Activated naive CD8-positive, alpha-beta T cell treated with anti-CD3 and anti-CD28 coated beads, Interleukin-2, amount 10 ng/mL, durations not matched to agents 7 days and 5 days (primary cell): ENCODE results near the gene NUP58. TPM values are rescaled to one million over a fixed set of nuclear protein-coding genes. Genes with fewer than 3 reads are reported as not detected.
"Not testable (repeated sequence)": the region's sequence is repeated elsewhere in the genome, so short reads cannot be mapped to it uniquely, and the experiment has no call there.

ENCODE experiments used
- ATAC-seq: fragments of 150-1000 bp; cut with Tn5 transposase; one replicate; pipeline ENCODE4 v1.10.0; 2021; ENCODE audit warnings: low read depth, moderate library complexity
- POLR2A ChIA-PET: fragments of 350-600 bp; sonication (Branson Sonifier 250); formaldehyde crosslinking; loops from one replicate; lab custom pipeline; 2021; ENCODE audit warnings: antibody characterized with exemption; lab: Charles Lee
- DNase-seq: peaks from one replicate; pipeline ENCODE4 v3.0.0; 2021
- H3K27ac Mint-ChIP-seq: one replicate; pipeline ENCODE4 v1.8.0; 2022; ENCODE audit warnings: mild to moderate bottlenecking, mixed read lengths
- H3K27me3 Mint-ChIP-seq: one replicate; pipeline ENCODE4 v1.8.0; 2022; ENCODE audit warnings: mild to moderate bottlenecking, moderate library complexity, mixed read lengths
- H3K36me3 Mint-ChIP-seq: one replicate; pipeline ENCODE4 v1.8.0; 2021; ENCODE audit warnings: mild to moderate bottlenecking, mixed read lengths
- H3K4me1 Mint-ChIP-seq: one replicate; pipeline ENCODE4 v1.8.0; 2021; ENCODE audit warnings: mixed read lengths
- H3K4me3 Mint-ChIP-seq: one replicate; pipeline ENCODE4 v1.8.0; 2022; ENCODE audit warnings: mild to moderate bottlenecking, moderate library complexity, mixed read lengths
- H3K9me3 Mint-ChIP-seq: one replicate; pipeline ENCODE4 v1.8.0; 2021; ENCODE audit warnings: mixed read lengths
- total RNA-seq, 2 experiments: library from RNA; stranded (reverse); gene quantifications; one replicate each; pipeline ENCODE4 v1.2.3, GENCODE V29; 2021

NUP58 gene
- total RNA-seq, 2 experiments from 2014 or later, result 70.1 to 83.0 TPM

GRCh38 chr13:25329706-25330105 lies 28.3 kb downstream of the NUP58 start:
- no peak for ATAC-seq
- H3K4me1 Mint-ChIP-seq, result peaks cover 7% of the 10 kb centered on the region
- no peaks in the 10 kb centered on the region for H3K27me3 Mint-ChIP-seq
- no peak overlapping the region for H3K4me3 Mint-ChIP-seq
- no peaks in the 10 kb centered on the region for H3K9me3 Mint-ChIP-seq
- H3K27ac Mint-ChIP-seq, result no peak overlapping the region
- H3K36me3 Mint-ChIP-seq, result peaks cover 30% of the 10 kb centered on the region
- POLR2A ChIA-PET, result no interaction called here
- no peak for DNase-seq

- no peak overlapping the region for H3K27ac Mint-ChIP-seq
- no peaks in the 10 kb centered on the region for H3K27me3 Mint-ChIP-seq
- no peak overlapping the region for H3K4me3 Mint-ChIP-seq
- no peaks in the 10 kb centered on the region for H3K9me3 Mint-ChIP-seq
- POLR2A ChIA-PET, result no interaction called here
- peaks cover 27% of the 10 kb centered on the region for H3K36me3 Mint-ChIP-seq
- no peak for ATAC-seq
- no peak for DNase-seq
- H3K4me1 Mint-ChIP-seq, result peaks cover 7% of the 10 kb centered on the region
Measured at GRCh38 chr13:25330541-25330940, 29.1 kb downstream of the NUP58 start.

- POLR2A ChIA-PET, result no interaction called here
- H3K27ac Mint-ChIP-seq, result no peak overlapping the region
Measured at GRCh38 chr13:25335856-25336255, 34.4 kb downstream of the NUP58 start.

DNA sequence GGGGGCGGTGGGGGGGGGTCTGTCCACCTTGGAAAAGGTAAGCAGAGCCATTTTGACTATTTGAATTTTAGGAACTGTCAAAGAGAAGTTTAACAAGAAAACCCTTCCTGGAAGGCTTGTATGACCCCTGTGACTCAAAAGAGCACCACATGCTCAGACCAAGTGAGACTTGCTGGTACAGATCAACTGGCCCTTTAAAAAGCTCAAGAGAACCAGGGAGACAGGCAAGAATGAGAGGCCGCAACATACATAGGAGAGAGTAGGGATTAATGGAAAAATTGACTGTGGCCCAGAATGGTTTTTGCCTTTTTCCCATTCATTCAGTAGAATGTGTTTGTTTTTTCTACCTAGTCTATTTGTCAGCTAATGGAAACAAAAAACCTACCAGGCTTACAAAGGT lies 44.2 kb downstream of the NUP58 start:
- Mint-ChIP-seq H3K36me3 (peaks cover 10% of the 10 kb centered on the region), H3K27me3 (no peaks in the 10 kb centered on the region), H3K4me1 (no peaks in the 10 kb centered on the region), H3K9me3 (no peaks in the 10 kb centered on the region), H3K4me3 (no peak overlapping the region), H3K27ac (no peak overlapping the region)
- DNase-seq (no peak), ATAC-seq (no peak)
- POLR2A ChIA-PET, result no interaction called here

More at GRCh38 chr13:25335856-25336255, 34.4 kb downstream of the NUP58 start:
- Mint-ChIP-seq H3K27me3 (no peaks in the 10 kb centered on the region), H3K9me3 (no peaks in the 10 kb centered on the region), H3K4me1 (peaks cover 7% of the 10 kb centered on the region), H3K4me3 (no peak overlapping the region), H3K36me3 (peaks cover 24% of the 10 kb centered on the region)
- ATAC-seq, result no peak
- DNase-seq, result no peak

GRCh38 chr13:25347151-25347550 lies 45.7 kb downstream of the NUP58 start:
- no peaks in the 10 kb centered on the region for H3K9me3 Mint-ChIP-seq
- H3K27ac Mint-ChIP-seq, result no peak overlapping the region
- DNase-seq, result no peak
- POLR2A ChIA-PET, result no interaction called here
- peaks cover 10% of the 10 kb centered on the region for H3K36me3 Mint-ChIP-seq
- ATAC-seq, result no peak
- H3K27me3 Mint-ChIP-seq, result no peaks in the 10 kb centered on the region
- no peaks in the 10 kb centered on the region for H3K4me1 Mint-ChIP-seq
- no peak overlapping the region for H3K4me3 Mint-ChIP-seq

DNA sequence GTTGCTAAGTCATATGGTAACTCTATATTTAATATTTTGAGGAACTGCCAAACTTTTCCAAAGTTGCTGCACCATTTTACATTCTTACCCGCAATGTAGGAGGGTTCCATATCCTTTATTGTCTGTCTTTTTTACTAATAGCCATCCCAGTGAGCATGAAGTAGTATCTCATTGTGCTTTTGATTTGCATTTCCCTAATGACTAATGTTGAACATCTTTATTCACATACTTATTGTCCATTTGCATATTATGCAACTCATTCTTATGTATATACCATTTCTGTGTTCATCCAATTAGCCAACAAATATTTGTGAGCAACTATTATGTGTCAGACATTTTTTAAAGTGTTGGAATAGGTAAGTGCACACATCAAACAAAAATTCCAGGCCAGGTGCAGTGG lies 50.0 kb downstream of the NUP58 start:
- Mint-ChIP-seq H3K27ac (no peak overlapping the region), H3K36me3 (no peaks in the 10 kb centered on the region), H3K4me3 (no peak overlapping the region), H3K4me1 (no peaks in the 10 kb centered on the region), H3K9me3 (no peaks in the 10 kb centered on the region), H3K27me3 (peaks cover 10% of the 10 kb centered on the region)
- POLR2A ChIA-PET, result no interaction called here
- no peak for DNase-seq
- ATAC-seq, result no peak

GRCh38 chr13:25352230-25352629 lies 50.8 kb downstream of the NUP58 start:
- POLR2A ChIA-PET, result no interaction called here
- H3K4me3 Mint-ChIP-seq, result no peak overlapping the region
- H3K9me3 Mint-ChIP-seq, result no peaks in the 10 kb centered on the region
- no peak for DNase-seq
- no peaks in the 10 kb centered on the region for H3K36me3 Mint-ChIP-seq
- no peak overlapping the region for H3K27ac Mint-ChIP-seq
- H3K27me3 Mint-ChIP-seq, result peaks cover 10% of the 10 kb centered on the region
- no peak for ATAC-seq
- H3K4me1 Mint-ChIP-seq, result no peaks in the 10 kb centered on the region

GRCh38 chr13:25352806-25353205 lies 51.4 kb downstream of the NUP58 start:
- ATAC-seq (no peak), DNase-seq (no peak)
- Mint-ChIP-seq H3K4me1 (no peaks in the 10 kb centered on the region), H3K9me3 (no peaks in the 10 kb centered on the region), H3K4me3 (no peak overlapping the region), H3K27me3 (peaks cover 10% of the 10 kb centered on the region), H3K27ac (no peak overlapping the region), H3K36me3 (no peaks in the 10 kb centered on the region)
- POLR2A ChIA-PET, result no interaction called here

GRCh38 chr13:25353344-25353743 lies 51.9 kb downstream of the NUP58 start:
- Mint-ChIP-seq H3K27ac (no peak overlapping the region), H3K27me3 (peaks cover 13% of the 10 kb centered on the region), H3K36me3 (no peaks in the 10 kb centered on the region), H3K4me3 (no peak overlapping the region), H3K9me3 (no peaks in the 10 kb centered on the region), H3K4me1 (no peaks in the 10 kb centered on the region)
- ATAC-seq (no peak), DNase-seq (no peak)
- POLR2A ChIA-PET, result no interaction called here

- Mint-ChIP-seq H3K4me1 (no peaks in the 10 kb centered on the region), H3K27me3 (peaks cover 13% of the 10 kb centered on the region), H3K36me3 (no peaks in the 10 kb centered on the region), H3K9me3 (no peaks in the 10 kb centered on the region), H3K27ac (no peak overlapping the region), H3K4me3 (no peak overlapping the region)
- DNase-seq, result no peak
- ATAC-seq, result no peak
- POLR2A ChIA-PET, result no interaction called here
Measured at GRCh38 chr13:25354377-25354776, 53.0 kb downstream of the NUP58 start.

- H3K9me3 Mint-ChIP-seq, DNase-seq: not testable (repeated sequence)
Measured at GRCh38 chr13:25360443-25360842, 59.0 kb downstream of the NUP58 start.

GRCh38 chr13:25365720-25366235 lies 64.4 kb downstream of the NUP58 start:
- Mint-ChIP-seq H3K9me3 (no peaks in the 10 kb centered on the region), H3K4me1 (no peaks in the 10 kb centered on the region), H3K27me3 (peaks cover 43% of the 10 kb centered on the region), H3K27ac (no peak overlapping the region), H3K4me3 (no peak overlapping the region), H3K36me3 (no peaks in the 10 kb centered on the region)
- DNase-seq, result no peak
- no peak for ATAC-seq
- POLR2A ChIA-PET, result interaction anchor here (0.6 kb wide), 1 partner anchor 85 kb away, joined by 3 read pairs; no protein-coding TSS in a partner anchor

More at GRCh38 chr13:25360443-25360842, 59.0 kb downstream of the NUP58 start:
- H3K4me1 Mint-ChIP-seq, H3K4me3 Mint-ChIP-seq, POLR2A ChIA-PET, ATAC-seq, H3K36me3 Mint-ChIP-seq, H3K27ac Mint-ChIP-seq: not testable (repeated sequence)
- peaks cover 11% of the 10 kb centered on the region for H3K27me3 Mint-ChIP-seq

DNA sequence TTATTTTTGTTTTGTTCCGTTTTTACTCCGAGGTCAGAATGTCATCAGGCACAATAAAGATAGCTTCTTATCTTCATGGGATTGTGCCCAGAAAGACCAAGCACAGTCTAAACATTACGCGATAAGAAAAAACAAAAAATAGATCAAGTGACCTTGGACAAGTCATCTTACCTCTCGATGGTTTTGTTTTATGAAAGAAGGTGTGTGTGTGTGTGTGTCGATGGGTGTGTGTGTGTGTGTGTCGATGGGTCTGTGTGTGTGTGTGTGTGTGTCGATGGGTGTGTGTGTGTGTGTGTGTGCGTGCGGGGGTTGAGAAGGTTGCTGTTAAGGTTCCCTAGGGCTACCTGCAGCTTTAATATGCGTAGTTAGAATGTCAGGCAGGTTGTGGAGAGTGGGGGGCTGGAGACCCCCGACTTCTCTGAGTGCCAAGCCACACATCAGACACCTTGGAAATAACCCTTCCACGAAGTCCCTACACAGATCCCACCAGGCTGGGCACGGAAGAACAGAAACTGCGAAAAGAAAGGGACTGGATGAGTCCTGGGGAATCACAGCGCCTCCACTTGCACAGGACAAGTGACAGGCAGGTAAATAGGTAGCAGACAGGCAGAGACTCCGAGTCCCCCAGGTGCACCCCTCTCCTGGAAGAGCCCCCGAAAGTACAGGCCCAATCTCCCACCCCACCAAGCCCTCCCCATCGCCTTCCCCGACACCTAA lies 69.9 kb downstream of the NUP58 start:
- no peak for ATAC-seq
- POLR2A ChIA-PET, result no interaction called here
- Mint-ChIP-seq H3K27ac (no peak overlapping the region), H3K4me1 (peaks cover 9% of the 10 kb centered on the region), H3K36me3 (no peaks in the 10 kb centered on the region), H3K27me3 (peaks cover 84% of the 10 kb centered on the region), H3K4me3 (peak overlapping the region; percentile 77), H3K9me3 (no peaks in the 10 kb centered on the region)
- no peak for DNase-seq

DNA sequence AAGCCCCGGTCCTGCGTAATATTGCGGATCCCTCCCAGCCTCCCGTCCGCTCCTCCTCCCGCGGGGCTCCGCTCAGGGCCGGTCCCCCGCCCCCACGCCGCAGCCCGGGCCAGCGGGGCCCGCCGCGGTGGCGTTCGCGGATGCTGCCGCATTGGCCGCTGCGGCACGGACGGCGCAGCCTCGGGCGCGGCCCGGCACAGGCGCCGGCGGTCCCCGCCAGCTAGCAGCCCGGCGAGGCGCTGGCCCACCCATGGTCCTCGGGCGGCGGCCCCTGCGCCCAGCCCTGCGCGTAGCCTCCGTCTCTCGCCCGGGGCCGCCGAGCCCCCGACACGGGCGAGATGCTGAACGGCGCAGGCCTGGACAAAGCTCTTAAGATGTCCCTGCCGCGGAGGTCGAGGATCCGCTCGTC lies 70.5 kb downstream of the NUP58 start, which contains the start of gene ATP8A2:
Gene ATP8A2 (plus strand): TSS at position 100 of the 409 bp plus-strand sequence. CDS start 239 bp downstream, at position 339.
- POLR2A ChIA-PET, result no interaction called here
- H3K27me3 Mint-ChIP-seq, result peaks cover 84% of the 10 kb centered on the region
- peak; percentile 56 for ATAC-seq
- H3K36me3 Mint-ChIP-seq, result no peaks in the 10 kb centered on the region
- H3K4me3 Mint-ChIP-seq, result peak within 1 kb of the TSS; percentile 77
- peaks cover 9% of the 10 kb centered on the region for H3K4me1 Mint-ChIP-seq
- H3K27ac Mint-ChIP-seq, result no peak within 1 kb of the TSS
- H3K9me3 Mint-ChIP-seq, result no peaks in the 10 kb centered on the region
- peak; percentile 34 for DNase-seq
